HepG2 (cell line): ENCODE measurements around the gene SLA2. TPM values are rescaled to one million over a fixed set of nuclear protein-coding genes. Genes with fewer than 3 reads are reported as not detected.

Source experiments
- CERS6 ChIP-seq: sonication (generic); formaldehyde crosslinking; IDR thresholded peaks from 2 replicates; pipeline ENCODE4 v1.5.0; 2020; ENCODE audit warnings: missing genetic modification reagents
- KDM4B ChIP-seq: sonication (generic); formaldehyde crosslinking; IDR thresholded peaks from 2 replicates; pipeline ENCODE4 v1.4.0; 2020; ENCODE audit warnings: missing genetic modification reagents
- NR1H2 ChIP-seq: sonication (generic); formaldehyde crosslinking; IDR thresholded peaks from 2 replicates; pipeline ENCODE4 v1.8.1; 2022; ENCODE audit warnings: low read depth, missing genetic modification reagents, borderline replicate concordance
- NR2F2 ChIP-seq: IDR thresholded peaks from 2 replicates; pipeline ENCODE4 v1.6.1; 2012; ENCODE audit warnings: low read depth, inconsistent platforms, borderline replicate concordance
- NRL ChIP-seq: sonication (generic); formaldehyde crosslinking; IDR thresholded peaks from 2 replicates; pipeline ENCODE4 v1.5.0; 2020; ENCODE audit warnings: missing genetic modification reagents, mild to moderate bottlenecking, moderate library complexity, borderline replicate concordance
- PBX3 ChIP-seq: sonication (generic); formaldehyde crosslinking; IDR thresholded peaks from 2 replicates; pipeline ENCODE4 v1.8.1; 2023; ENCODE audit warnings: missing genetic modification reagents, inconsistent platforms, borderline replicate concordance
- POLR2AphosphoS5 ChIP-seq: IDR thresholded peaks from 2 replicates; pipeline ENCODE4 v1.6.1; 2012; ENCODE audit warnings: low read depth, low read length
- RFXANK ChIP-seq: IDR thresholded peaks from 2 replicates; pipeline ENCODE4 v1.6.1; 2016
- SIX1 ChIP-seq: sonication (generic); formaldehyde crosslinking; IDR thresholded peaks from 2 replicates; pipeline ENCODE4 v1.4.0; 2020; ENCODE audit warnings: missing genetic modification reagents, borderline replicate concordance
- TFE3 ChIP-seq: IDR thresholded peaks from 2 replicates; pipeline ENCODE4 v1.6.1; 2016
- THYN1 ChIP-seq: sonication (generic); formaldehyde crosslinking; IDR thresholded peaks from 2 replicates; pipeline ENCODE4 v1.8.1; 2023; ENCODE audit warnings: low read depth, mild to moderate bottlenecking, moderate library complexity, missing genetic modification reagents, borderline replicate concordance
- ZBTB1 ChIP-seq: sonication (generic); formaldehyde crosslinking; IDR thresholded peaks from 2 replicates; pipeline ENCODE4 v1.4.0; 2020; ENCODE audit warnings: missing genetic modification reagents, borderline replicate concordance
- ZNF496 ChIP-seq: sonication (generic); formaldehyde crosslinking; IDR thresholded peaks from 2 replicates; pipeline ENCODE4 v1.8.1; 2023; ENCODE audit warnings: mild to moderate bottlenecking, moderate library complexity, missing genetic modification reagents; ENCODE audit not compliant: insufficient replicate concordance
- ZNF512B ChIP-seq: sonication (generic); formaldehyde crosslinking; IDR thresholded peaks from 2 replicates; pipeline ENCODE4 v1.5.1; 2020; ENCODE audit warnings: missing genetic modification reagents, mild to moderate bottlenecking, borderline replicate concordance
- ZNF788 ChIP-seq: sonication (generic); formaldehyde crosslinking; IDR thresholded peaks from 2 replicates; pipeline ENCODE4 v1.5.0; 2020; ENCODE audit warnings: mild to moderate bottlenecking, missing genetic modification reagents, borderline replicate concordance
- polyA plus RNA-seq, 8 experiments: library from polyadenylated mRNA; depleted of rRNA in 3 of 8; stranded (reverse) in 7 of 8; unstranded in 1 of 8; fragments of >200 nt; fragmentation: Illumina TruSeq in 4 of 8; extraction: Trizol in 4 of 8; gene quantifications; 2 replicates each; pipeline versions ENCODE4 v1.2.1 to v1.2.3, GENCODE V29; 2011 to 2016; ENCODE audit warnings: low read depth in 4 of 8, missing spikeins in 1 of 8, mixed read lengths in 1 of 8; ENCODE audit not compliant: insufficient read depth in 1 of 8
- total RNA-seq, 5 experiments: library from RNA; depleted of rRNA; stranded (reverse); fragments of >200 nt; fragmentation: Illumina TruSeq; extraction: Trizol; gene quantifications; 2 replicates each; pipeline ENCODE4 v1.2.3, GENCODE V29; 2016; ENCODE audit warnings: low read depth in 1 of 5
- TF ChIP-seq, protein P1 (sequence below): sonication (generic); formaldehyde crosslinking; IDR thresholded peaks from 2 replicates; pipeline ENCODE4 v1.4.0; 2020; ENCODE audit warnings: low read depth, mild to moderate bottlenecking, missing genetic modification reagents
- TF ChIP-seq, protein P2 (sequence below): sonication (generic); formaldehyde crosslinking; IDR thresholded peaks from 2 replicates; pipeline ENCODE4 v1.4.0; 2020; ENCODE audit warnings: missing genetic modification reagents, borderline replicate concordance

Gene SLA2
- total and polyA plus RNA-seq, 2 of the 13 experiments (the other 11 are each of a cell fraction or from before 2014, with no cell fraction given), result 1.6 to 3.6 TPM

DNA sequence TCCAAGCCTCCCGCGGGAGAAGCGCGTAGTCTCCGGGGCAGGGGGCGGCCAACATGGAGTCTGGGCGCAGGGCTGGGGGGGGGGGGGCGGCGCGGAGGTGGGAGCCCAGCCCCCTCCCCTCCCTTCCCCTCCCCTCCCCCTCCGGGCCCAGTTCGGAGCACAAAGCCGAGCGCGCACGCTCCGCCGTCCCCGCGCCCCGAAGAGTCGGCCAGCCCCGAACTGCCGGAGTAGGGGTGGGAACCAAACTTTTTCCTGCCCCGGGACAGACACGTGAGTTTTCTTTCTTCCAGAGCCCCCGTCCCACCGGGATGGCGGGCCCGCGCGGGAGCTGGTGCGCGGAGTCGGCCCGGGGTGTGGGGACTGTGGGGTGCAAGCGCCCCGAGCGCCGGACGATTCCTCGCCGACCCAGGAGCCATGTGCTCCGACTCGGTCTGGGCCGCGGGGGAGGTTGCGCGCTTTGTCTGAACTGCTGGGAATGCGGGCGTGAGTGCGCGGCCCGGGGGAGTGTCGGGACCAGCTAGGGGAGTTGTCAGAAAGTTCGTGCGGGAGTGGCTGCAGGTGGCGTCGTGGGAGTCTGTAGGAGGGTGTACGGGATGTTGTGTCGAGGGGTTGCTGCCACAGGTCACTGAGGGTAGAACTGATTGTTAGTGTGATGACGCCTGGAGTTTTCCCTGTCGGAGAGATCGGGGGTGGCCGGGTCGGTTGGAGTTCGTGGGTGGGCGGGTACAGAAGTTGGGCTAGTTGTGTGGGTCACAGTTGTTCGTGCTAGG lies 71.4 kb downstream of the SLA2 start (continued):
- TF ChIP-seq ZNF512B (CRISPR knock-in tag), result peak; percentile 81; the same call in 1 of the 2 replicates
- TF ChIP-seq, protein P1, sequence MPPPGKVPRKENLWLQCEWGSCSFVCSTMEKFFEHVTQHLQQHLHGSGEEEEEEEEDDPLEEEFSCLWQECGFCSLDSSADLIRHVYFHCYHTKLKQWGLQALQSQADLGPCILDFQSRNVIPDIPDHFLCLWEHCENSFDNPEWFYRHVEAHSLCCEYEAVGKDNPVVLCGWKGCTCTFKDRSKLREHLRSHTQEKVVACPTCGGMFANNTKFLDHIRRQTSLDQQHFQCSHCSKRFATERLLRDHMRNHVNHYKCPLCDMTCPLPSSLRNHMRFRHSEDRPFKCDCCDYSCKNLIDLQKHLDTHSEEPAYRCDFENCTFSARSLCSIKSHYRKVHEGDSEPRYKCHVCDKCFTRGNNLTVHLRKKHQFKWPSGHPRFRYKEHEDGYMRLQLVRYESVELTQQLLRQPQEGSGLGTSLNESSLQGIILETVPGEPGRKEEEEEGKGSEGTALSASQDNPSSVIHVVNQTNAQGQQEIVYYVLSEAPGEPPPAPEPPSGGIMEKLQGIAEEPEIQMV, result peak; percentile 35; the same call in 1 of the 2 replicates
- 0 out of 2 replicates have a peak, but pooled peaks have one; percentile 22 for TF ChIP-seq NR2F2
- TF ChIP-seq KDM4B (CRISPR knock-in tag), result peak; percentile 83
- TF ChIP-seq RFXANK (CRISPR knock-in tag), result no peak; the same call in 1 of the 2 replicates
- TF ChIP-seq NRL (CRISPR knock-in tag), result peak; percentile 87
- TF ChIP-seq NR1H2 (CRISPR knock-in tag), result peak; percentile 42; the same call in 1 of the 2 replicates
- TF ChIP-seq POLR2AphosphoS5, result peak; percentile 48
- peak; percentile 65 for TF ChIP-seq ZNF788 (CRISPR knock-in tag)
- no peak for TF ChIP-seq THYN1 (CRISPR knock-in tag)
- TF ChIP-seq SIX1, result 0 out of 2 replicates have a peak, but pooled peaks have one; percentile 25
- peak; percentile 52; the same call in 1 of the 2 replicates for TF ChIP-seq ZBTB1 (CRISPR knock-in tag)
- TF ChIP-seq, protein P2, sequence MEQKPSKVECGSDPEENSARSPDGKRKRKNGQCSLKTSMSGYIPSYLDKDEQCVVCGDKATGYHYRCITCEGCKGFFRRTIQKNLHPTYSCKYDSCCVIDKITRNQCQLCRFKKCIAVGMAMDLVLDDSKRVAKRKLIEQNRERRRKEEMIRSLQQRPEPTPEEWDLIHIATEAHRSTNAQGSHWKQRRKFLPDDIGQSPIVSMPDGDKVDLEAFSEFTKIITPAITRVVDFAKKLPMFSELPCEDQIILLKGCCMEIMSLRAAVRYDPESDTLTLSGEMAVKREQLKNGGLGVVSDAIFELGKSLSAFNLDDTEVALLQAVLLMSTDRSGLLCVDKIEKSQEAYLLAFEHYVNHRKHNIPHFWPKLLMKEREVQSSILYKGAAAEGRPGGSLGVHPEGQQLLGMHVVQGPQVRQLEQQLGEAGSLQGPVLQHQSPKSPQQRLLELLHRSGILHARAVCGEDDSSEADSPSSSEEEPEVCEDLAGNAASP (CRISPR knock-in tag), result peak; percentile 28; the same call in 1 of the 2 replicates
- TF ChIP-seq PBX3, result 0 out of 2 replicates have a peak, but pooled peaks have one; percentile 30
- TF ChIP-seq TFE3 (CRISPR knock-in tag), result peak; percentile 63; the same call in 1 of the 2 replicates
- TF ChIP-seq ZNF496 (CRISPR knock-in tag), result no peak
- TF ChIP-seq CERS6, result peak; percentile 3; the same call in 1 of the 2 replicates
